ENCODE results near the gene CALCOCO2.

The CALCOCO2 gene

GRCh38 chr17:48816438-48816773, 14.4 kb upstream of the CALCOCO2 start:
- Histone ChIP-seq H3K9me3 (replicated peaks in 1 of 2; ENCODE audit: control insufficient read depth in 2 of 2, insufficient read depth in 1 of 2, low read depth in 1 of 2, low read length in 2 of 2) (no peaks in the 10 kb centered on the region), H2BK5ac (ENCODE audit: low read length) (no peak overlapping the region), H2AFZ (ENCODE audit: low read length) (peak overlapping the region; percentile 90), H3K23ac (ENCODE audit: low read depth, low read length, poor library complexity) (peak overlapping the region; percentile 57), H3K4me3 (ENCODE audit: low read length in 2 of 2) (peak overlapping the region in 1 of 2 donors; percentile 80), H2BK120ac (ENCODE audit: low read depth, low read length) (no peak overlapping the region), H3K79me1 (ENCODE audit: low read depth, low read length) (no peaks in the 10 kb centered on the region), H3K4me2 (ENCODE audit: insufficient read depth, low read length, poor library complexity, severe bottlenecking) (peak overlapping the region; percentile 99), H3K4me1 (ENCODE audit: control insufficient read depth in 2 of 2, insufficient read depth in 1 of 2, low read depth in 1 of 2, low read length in 2 of 2) (peaks cover 14 to 16% of the 10 kb centered on the region in 2 donors), H4K8ac (ENCODE audit: low read depth, low read length) (no peak overlapping the region), H3K27ac (replicated peaks; ENCODE audit: low read length) (no peak overlapping the region), H2AK5ac (ENCODE audit: low read depth, low read length) (no peak overlapping the region), H4K91ac (ENCODE audit: low read depth, low read length, poor library complexity) (no peak overlapping the region), H3K27me3 (ENCODE audit: control insufficient read depth in 3 of 3, insufficient read depth in 3 of 3, low read depth in 1 of 3, low read length in 3 of 3) (peaks cover 2 to 46% (median 16%) of the 10 kb centered on the region in 3 experiments), H3K36me3 (replicated peaks in 1 of 2; ENCODE audit: control insufficient read depth in 2 of 2, insufficient read depth in 2 of 2, low read length in 2 of 2) (no peaks in the 10 kb centered on the region), H3K4ac (ENCODE audit: low read length) (no peak overlapping the region), H3K14ac (ENCODE audit: low read length) (no peak overlapping the region), H3K18ac (ENCODE audit: low read length) (peak overlapping the region; percentile 90), H2BK15ac (ENCODE audit: low read length) (peak overlapping the region; percentile 72), H2BK12ac (ENCODE audit: low read length) (no peak overlapping the region), H3K9ac (ENCODE audit: low read depth, low read length, poor library complexity) (peak overlapping the region; percentile 51)
- no peak for DNase-seq (ENCODE audit: low spot score)
- no CpG with 5 or more reads among the region's 7 CpGs for WGBS, 2 donors (ENCODE audit: extremely low coverage in 2 of 2, insufficient read length in 2 of 2, insufficient replicate concordance in 1 of 2)

DNA sequence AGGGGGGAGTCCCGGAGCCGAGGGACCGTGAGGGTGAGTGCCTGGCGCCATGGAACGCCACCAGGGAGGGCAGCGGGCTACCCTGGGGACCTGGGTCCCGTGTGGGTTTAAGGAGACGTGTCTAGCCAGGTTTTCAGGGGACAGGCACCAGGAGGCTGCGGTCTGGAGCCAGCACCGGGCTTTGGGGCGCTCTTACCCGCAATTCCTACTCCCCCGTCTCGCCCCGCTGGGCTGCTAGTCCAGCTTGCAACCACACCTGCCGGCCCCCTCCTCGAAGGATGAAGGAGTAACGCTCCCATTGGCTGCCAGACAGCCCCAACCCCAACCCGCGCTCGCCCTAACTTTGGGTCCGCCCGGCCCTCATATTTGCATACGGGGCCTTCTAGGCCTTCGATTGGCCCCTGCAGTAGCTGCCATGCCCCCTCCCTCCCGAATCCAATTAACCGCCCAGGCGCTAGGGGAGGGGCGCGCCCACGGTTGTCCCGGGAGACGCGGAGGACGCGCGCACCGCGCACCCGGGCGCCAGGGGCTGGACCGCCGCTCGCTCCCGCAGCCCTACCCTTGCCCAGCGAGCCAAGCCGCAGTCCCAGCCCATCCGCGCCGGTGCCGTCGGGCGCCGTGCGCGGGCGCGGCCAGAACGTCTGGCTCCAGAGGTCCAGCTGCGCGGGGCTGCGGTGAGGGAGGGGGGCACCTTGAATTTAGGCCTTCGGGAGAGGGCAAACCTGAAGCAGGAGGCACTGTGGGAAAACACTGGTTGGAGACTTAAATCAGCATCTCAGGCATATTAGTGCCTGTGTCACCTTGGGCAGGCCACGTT, 13.9 kb upstream of the CALCOCO2 start, which contains the start of gene TTLL6:
TTLL6 (minus strand) TSS at position 456 of the 817 bp plus-strand sequence; CDS start at position 299, 157 bp downstream.
- peak; percentile 93 for DNase-seq (ENCODE audit: low spot score)
- no CpG with 5 or more reads among the region's 64 CpGs for WGBS, 2 donors (ENCODE audit: extremely low coverage in 2 of 2, insufficient read length in 2 of 2, insufficient replicate concordance in 1 of 2)
- Histone ChIP-seq H3K14ac (ENCODE audit: low read length) (no peak within 1 kb of the TSS), H2AK5ac (ENCODE audit: low read depth, low read length) (no peak within 1 kb of the TSS), H3K4me1 (ENCODE audit: control insufficient read depth in 2 of 2, insufficient read depth in 1 of 2, low read depth in 1 of 2, low read length in 2 of 2) (peaks cover 14 to 16% of the 10 kb centered on the region in 2 donors), H3K9me3 (replicated peaks in 1 of 2; ENCODE audit: control insufficient read depth in 2 of 2, insufficient read depth in 1 of 2, low read depth in 1 of 2, low read length in 2 of 2) (no peaks in the 10 kb centered on the region), H4K91ac (ENCODE audit: low read depth, low read length, poor library complexity) (no peak within 1 kb of the TSS), H3K4ac (ENCODE audit: low read length) (no peak within 1 kb of the TSS), H2AFZ (ENCODE audit: low read length) (peak within 1 kb of the TSS; percentile 90), H3K36me3 (replicated peaks in 1 of 2; ENCODE audit: control insufficient read depth in 2 of 2, insufficient read depth in 2 of 2, low read length in 2 of 2) (no peaks in the 10 kb centered on the region), H3K4me3 (ENCODE audit: low read length in 2 of 2) (peak within 1 kb of the TSS; percentile 38 to 80), H2BK15ac (ENCODE audit: low read length) (peak within 1 kb of the TSS; percentile 72), H3K4me2 (ENCODE audit: insufficient read depth, low read length, poor library complexity, severe bottlenecking) (peak within 1 kb of the TSS; percentile 99), H2BK12ac (ENCODE audit: low read length) (no peak within 1 kb of the TSS), H2BK5ac (ENCODE audit: low read length) (no peak within 1 kb of the TSS), H3K79me1 (ENCODE audit: low read depth, low read length) (no peaks in the 10 kb centered on the region), H4K8ac (ENCODE audit: low read depth, low read length) (no peak within 1 kb of the TSS), H2BK120ac (ENCODE audit: low read depth, low read length) (no peak within 1 kb of the TSS), H3K27me3 (ENCODE audit: control insufficient read depth in 3 of 3, insufficient read depth in 3 of 3, low read depth in 1 of 3, low read length in 3 of 3) (peaks cover 2 to 46% (median 16%) of the 10 kb centered on the region in 3 experiments), H3K23ac (ENCODE audit: low read depth, low read length, poor library complexity) (peak within 1 kb of the TSS; percentile 57), H3K9ac (ENCODE audit: low read depth, low read length, poor library complexity) (peak within 1 kb of the TSS; percentile 74), H3K18ac (ENCODE audit: low read length) (peak within 1 kb of the TSS; percentile 90), H3K27ac (replicated peaks; ENCODE audit: low read length) (no peak within 1 kb of the TSS)

- no peak for DNase-seq (ENCODE audit: low spot score)
- H3K27me3 ChIP-seq (ENCODE audit: control insufficient read depth in 3 of 3, insufficient read depth in 3 of 3, low read depth in 1 of 3, low read length in 3 of 3) = peaks cover 2 to 31% (median 16%) of the 10 kb centered on the region in 3 experiments
- H3K27ac ChIP-seq (replicated peaks; ENCODE audit: low read length) = no peak overlapping the region
Measured at GRCh38 chr17:48818361-48818841, 12.4 kb upstream of the CALCOCO2 start.

DNA sequence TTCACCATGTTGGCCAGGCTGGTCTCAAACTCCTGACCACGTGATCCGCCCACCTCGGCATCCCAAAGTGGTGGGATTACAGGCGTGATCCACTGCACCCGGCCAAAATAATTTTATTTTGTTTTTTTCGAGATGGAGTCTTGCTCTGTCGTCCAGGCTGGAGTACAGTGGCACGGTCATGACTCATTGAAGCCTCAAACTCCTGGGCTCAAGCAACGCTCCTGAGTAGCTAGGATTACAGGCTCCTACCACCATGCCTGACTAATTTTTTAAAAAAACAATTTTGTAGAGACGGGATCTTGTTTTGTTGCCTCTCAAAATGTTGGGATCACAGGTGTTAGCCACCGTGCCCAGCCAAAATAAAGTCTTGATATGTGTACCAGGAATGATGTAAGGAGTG, 11.4 kb upstream of the CALCOCO2 start:
- H3K79me1 ChIP-seq (ENCODE audit: low read depth, low read length) = no peaks in the 10 kb centered on the region
- no peak overlapping the region for H3K4ac ChIP-seq (ENCODE audit: low read length)
- H2AFZ ChIP-seq (ENCODE audit: low read length) = no peak overlapping the region
- H3K18ac ChIP-seq (ENCODE audit: low read length) = no peak overlapping the region
- no peak overlapping the region for H2BK15ac ChIP-seq (ENCODE audit: low read length)
- no peak overlapping the region for H2BK120ac ChIP-seq (ENCODE audit: low read depth, low read length)
- H3K4me3 ChIP-seq (ENCODE audit: low read length in 2 of 2) = no peak overlapping the region
- peaks cover 2 to 27% (median 16%) of the 10 kb centered on the region in 3 experiments for H3K27me3 ChIP-seq (ENCODE audit: control insufficient read depth in 3 of 3, insufficient read depth in 3 of 3, low read depth in 1 of 3, low read length in 3 of 3)
- H3K4me2 ChIP-seq (ENCODE audit: insufficient read depth, low read length, poor library complexity, severe bottlenecking) = no peak overlapping the region
- WGBS, 2 donors (ENCODE audit: extremely low coverage in 2 of 2, insufficient read length in 2 of 2, insufficient replicate concordance in 1 of 2) = no CpG with 5 or more reads among the region's 11 CpGs
- H3K9ac ChIP-seq (ENCODE audit: low read depth, low read length, poor library complexity) = no peak overlapping the region
- peaks cover 14 to 16% of the 10 kb centered on the region in 2 donors for H3K4me1 ChIP-seq (ENCODE audit: control insufficient read depth in 2 of 2, insufficient read depth in 1 of 2, low read depth in 1 of 2, low read length in 2 of 2)
- H3K36me3 ChIP-seq (replicated peaks in 1 of 2; ENCODE audit: control insufficient read depth in 2 of 2, insufficient read depth in 2 of 2, low read length in 2 of 2) = no peaks in the 10 kb centered on the region
- H3K9me3 ChIP-seq (replicated peaks in 1 of 2; ENCODE audit: control insufficient read depth in 2 of 2, insufficient read depth in 1 of 2, low read depth in 1 of 2, low read length in 2 of 2) = no peaks in the 10 kb centered on the region
- no peak overlapping the region for H2BK12ac ChIP-seq (ENCODE audit: low read length)
- no peak overlapping the region for H2AK5ac ChIP-seq (ENCODE audit: low read depth, low read length)
- H3K14ac ChIP-seq (ENCODE audit: low read length) = no peak overlapping the region
- no peak overlapping the region for H4K8ac ChIP-seq (ENCODE audit: low read depth, low read length)
- H3K23ac ChIP-seq (ENCODE audit: low read depth, low read length, poor library complexity) = no peak overlapping the region
- H2BK5ac ChIP-seq (ENCODE audit: low read length) = no peak overlapping the region
- H4K91ac ChIP-seq (ENCODE audit: low read depth, low read length, poor library complexity) = no peak overlapping the region
- no peak for DNase-seq (ENCODE audit: low spot score)
- no peak overlapping the region for H3K27ac ChIP-seq (replicated peaks; ENCODE audit: low read length)

More at GRCh38 chr17:48818361-48818841, 12.4 kb upstream of the CALCOCO2 start:
- H3K23ac ChIP-seq (ENCODE audit: low read depth, low read length, poor library complexity) = no peak overlapping the region
- no peak overlapping the region for H3K9ac ChIP-seq (ENCODE audit: low read depth, low read length, poor library complexity)
- no peaks in the 10 kb centered on the region for H3K9me3 ChIP-seq (replicated peaks in 1 of 2; ENCODE audit: control insufficient read depth in 2 of 2, insufficient read depth in 1 of 2, low read depth in 1 of 2, low read length in 2 of 2)
- no peaks in the 10 kb centered on the region for H3K36me3 ChIP-seq (replicated peaks in 1 of 2; ENCODE audit: control insufficient read depth in 2 of 2, insufficient read depth in 2 of 2, low read length in 2 of 2)
- no CpG with 5 or more reads among the region's 9 CpGs for WGBS, 2 donors (ENCODE audit: extremely low coverage in 2 of 2, insufficient read length in 2 of 2, insufficient replicate concordance in 1 of 2)
- no peak overlapping the region for H2BK12ac ChIP-seq (ENCODE audit: low read length)
- H3K4me2 ChIP-seq (ENCODE audit: insufficient read depth, low read length, poor library complexity, severe bottlenecking) = no peak overlapping the region
- no peak overlapping the region for H2BK15ac ChIP-seq (ENCODE audit: low read length)
- no peak overlapping the region for H4K8ac ChIP-seq (ENCODE audit: low read depth, low read length)
- peak overlapping the region; percentile 56 for H2AFZ ChIP-seq (ENCODE audit: low read length)
- H2BK120ac ChIP-seq (ENCODE audit: low read depth, low read length) = no peak overlapping the region
- no peak overlapping the region for H3K4me3 ChIP-seq (ENCODE audit: low read length in 2 of 2)
- H3K4me1 ChIP-seq (ENCODE audit: control insufficient read depth in 2 of 2, insufficient read depth in 1 of 2, low read depth in 1 of 2, low read length in 2 of 2) = peaks cover 14 to 16% of the 10 kb centered on the region in 2 donors
- H2BK5ac ChIP-seq (ENCODE audit: low read length) = no peak overlapping the region
- H2AK5ac ChIP-seq (ENCODE audit: low read depth, low read length) = no peak overlapping the region
- no peaks in the 10 kb centered on the region for H3K79me1 ChIP-seq (ENCODE audit: low read depth, low read length)
- no peak overlapping the region for H3K4ac ChIP-seq (ENCODE audit: low read length)
- H4K91ac ChIP-seq (ENCODE audit: low read depth, low read length, poor library complexity) = no peak overlapping the region
- H3K18ac ChIP-seq (ENCODE audit: low read length) = peak overlapping the region; percentile 31
- no peak overlapping the region for H3K14ac ChIP-seq (ENCODE audit: low read length)

Data from neuronal stem cell (in vitro differentiated cells).